Uterus (tissue), 4 donors: ENCODE measurements around the gene TLR8. TPM values are rescaled to one million over a fixed set of nuclear protein-coding genes. Genes with fewer than 3 reads are reported as not detected.

Experiments used
- DNase-seq, 2 donors: peaks; one replicate each; pipeline ENCODE4 v3.0.0-alpha.2; 2019 to 2020
- H3K27ac ChIP-seq, 2 donors: fragments of 200-600 bp; sonication (generic); 1 replicate in 1 of 2; 2 replicates in 1 of 2; pipeline ENCODE4 v1.5.1; 2016 to 2018
- H3K27me3 ChIP-seq, 2 donors: fragments of 200-600 bp; sonication (generic); one replicate each; pipeline ENCODE4 v1.5.1; 2018 to 2019; ENCODE audit warnings: control low read depth in 1 of 2
- H3K36me3 ChIP-seq, 2 donors: fragments of 200-600 bp; sonication (generic); one replicate each; pipeline ENCODE4 v1.5.1; 2019; ENCODE audit warnings: control low read depth in 1 of 2
- H3K4me1 ChIP-seq, 2 donors: fragments of 200-600 bp; sonication (generic); one replicate each; pipeline ENCODE4 v1.5.1; 2018 to 2019; ENCODE audit warnings: control low read depth in 1 of 2
- H3K4me3 ChIP-seq, 2 donors: fragments of 200-600 bp; sonication (generic); 1 replicate in 1 of 2; 2 replicates in 1 of 2; pipeline ENCODE4 v1.5.1; 2018 to 2019; ENCODE audit warnings: mild to moderate bottlenecking in 1 of 2
- H3K9me3 ChIP-seq, 2 donors: fragments of 200-600 bp; sonication (generic); one replicate each; pipeline ENCODE4 v1.5.1; 2019; ENCODE audit warnings: control low read depth in 1 of 2
- POLR2A ChIP-seq, 2 donors: fragments of 450-650 bp; IDR thresholded peaks; one replicate each; pipeline ENCODE4 v1.6.1; 2016; ENCODE audit warnings: antibody characterized with exemption in 2 of 2, mild to moderate bottlenecking in 1 of 2, moderate library complexity in 1 of 2
- intact Hi-C: fragments of 100-400 bp; cut with DNase I; formaldehyde crosslinking; loops from one replicate; pipeline ENCODE4 v1.15.1; 2023; ENCODE audit warnings: low total_unique reads
- total RNA-seq, 4 donors: library from RNA; depleted of rRNA in 3 of 4; stranded (reverse); fragments of >200 nt in 3 of 4; gene quantifications; one replicate each; pipeline versions ENCODE4 v1.1.0 to v1.2.4, GENCODE V29; 2014 to 2023
- TF ChIP-seq, protein P1 (sequence below), 4 experiments: fragments of 200-600 bp in 2 of 4; fragments of 450-650 bp in 2 of 4; sonication (generic) in 2 of 4; IDR thresholded peaks; one replicate each; pipeline ENCODE4 v1.5.1; 2016 to 2019; ENCODE audit warnings: antibody characterized with exemption in 4 of 4, mild to moderate bottlenecking in 2 of 4, moderate library complexity in 1 of 4
- donor health status: DM: yes; HTN: yes; CAD: no.

Gene TLR8
- total RNA-seq, 4 donors from 2014 or later = 0.29 to 0.55 (median 0.55) TPM; not detected in 1

- Histone ChIP-seq H3K4me1 (no peaks in the 10 kb centered on the region), H3K36me3 (no peaks in the 10 kb centered on the region), H3K4me3 (no peak overlapping the region), H3K9me3 (no peaks in the 10 kb centered on the region), H3K27ac (no peak overlapping the region), H3K27me3 (no peaks in the 10 kb centered on the region)
- DNase-seq = no peak
- no peak for TF ChIP-seq POLR2A (IDR thresholded peaks at IDR 0.05)
- TF ChIP-seq, protein P1, sequence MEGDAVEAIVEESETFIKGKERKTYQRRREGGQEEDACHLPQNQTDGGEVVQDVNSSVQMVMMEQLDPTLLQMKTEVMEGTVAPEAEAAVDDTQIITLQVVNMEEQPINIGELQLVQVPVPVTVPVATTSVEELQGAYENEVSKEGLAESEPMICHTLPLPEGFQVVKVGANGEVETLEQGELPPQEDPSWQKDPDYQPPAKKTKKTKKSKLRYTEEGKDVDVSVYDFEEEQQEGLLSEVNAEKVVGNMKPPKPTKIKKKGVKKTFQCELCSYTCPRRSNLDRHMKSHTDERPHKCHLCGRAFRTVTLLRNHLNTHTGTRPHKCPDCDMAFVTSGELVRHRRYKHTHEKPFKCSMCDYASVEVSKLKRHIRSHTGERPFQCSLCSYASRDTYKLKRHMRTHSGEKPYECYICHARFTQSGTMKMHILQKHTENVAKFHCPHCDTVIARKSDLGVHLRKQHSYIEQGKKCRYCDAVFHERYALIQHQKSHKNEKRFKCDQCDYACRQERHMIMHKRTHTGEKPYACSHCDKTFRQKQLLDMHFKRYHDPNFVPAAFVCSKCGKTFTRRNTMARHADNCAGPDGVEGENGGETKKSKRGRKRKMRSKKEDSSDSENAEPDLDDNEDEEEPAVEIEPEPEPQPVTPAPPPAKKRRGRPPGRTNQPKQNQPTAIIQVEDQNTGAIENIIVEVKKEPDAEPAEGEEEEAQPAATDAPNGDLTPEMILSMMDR (IDR thresholded peaks at IDR 0.05) = no peak
- intact Hi-C loops = no loop called here
Observed at GRCh38 chrX:12871257-12871656, 35.2 kb upstream of the TLR8 start.

DNA sequence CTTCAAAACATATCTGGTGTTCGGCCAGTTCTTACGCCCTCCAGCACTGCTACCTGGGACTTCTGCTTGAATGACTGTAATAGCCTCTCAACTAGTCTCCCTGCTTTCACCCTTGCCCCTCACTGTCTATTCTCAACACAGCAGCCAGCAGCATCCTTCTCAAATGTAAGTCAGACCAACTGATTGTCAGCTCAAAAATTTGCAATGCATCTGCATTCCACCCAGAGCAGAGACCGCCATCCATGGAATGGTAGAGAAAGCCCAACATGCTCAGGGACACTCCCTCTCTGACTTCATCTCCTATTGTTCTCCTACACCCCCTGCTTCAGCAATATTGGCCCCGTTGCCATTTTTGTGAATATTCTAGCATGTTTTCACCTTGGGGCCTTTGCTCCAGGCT, 33.7 kb upstream of the TLR8 start:
- intact Hi-C loops = no loop called here
- H3K4me1 ChIP-seq = no peaks in the 10 kb centered on the region
- no peak overlapping the region for H3K27ac ChIP-seq

GRCh38 chrX:12874581-12874980, 31.8 kb upstream of the TLR8 start:
- TF ChIP-seq, protein P1 (IDR thresholded peaks at IDR 0.05) = no peak
- TF ChIP-seq POLR2A (IDR thresholded peaks at IDR 0.05) = no peak

More for the DNA sequence above, 33.7 kb upstream of the TLR8 start:
- H3K9me3 ChIP-seq = no peaks in the 10 kb centered on the region
- H3K36me3 ChIP-seq = no peaks in the 10 kb centered on the region
- no peak for TF ChIP-seq POLR2A (IDR thresholded peaks at IDR 0.05)
- TF ChIP-seq, protein P1 (IDR thresholded peaks at IDR 0.05) = no peak
- no peak for DNase-seq
- H3K27me3 ChIP-seq = no peaks in the 10 kb centered on the region
- no peak overlapping the region for H3K4me3 ChIP-seq

DNA sequence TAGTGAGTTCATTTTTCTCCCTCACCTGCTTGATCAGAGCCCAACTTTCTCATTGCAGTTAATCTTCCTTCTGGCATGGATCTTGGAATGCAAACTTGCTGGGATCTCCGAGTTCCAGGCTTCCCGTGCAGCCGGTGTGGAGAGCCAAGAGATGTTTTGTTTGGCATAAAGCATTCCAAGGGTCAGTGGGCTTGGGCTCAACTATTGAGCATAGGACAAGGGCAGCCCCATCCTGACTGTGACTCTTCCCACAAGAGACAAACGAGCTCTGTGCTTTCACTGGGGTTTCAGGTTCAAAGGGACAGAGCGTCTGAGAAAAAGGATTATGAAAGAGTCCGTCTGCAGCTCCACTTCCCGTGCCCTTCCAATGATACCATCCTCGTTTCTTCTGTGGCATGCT, 29.0 kb upstream of the TLR8 start:
- intact Hi-C loops = no loop called here
- Histone ChIP-seq H3K27ac (no peak overlapping the region), H3K4me3 (no peak overlapping the region), H3K36me3 (no peaks in the 10 kb centered on the region), H3K9me3 (no peaks in the 10 kb centered on the region), H3K27me3 (no peaks in the 10 kb centered on the region), H3K4me1 (no peaks in the 10 kb centered on the region)
- TF ChIP-seq POLR2A (IDR thresholded peaks at IDR 0.05) = no peak
- TF ChIP-seq, protein P1 (IDR thresholded peaks at IDR 0.05) = no peak
- no peak for DNase-seq

More at GRCh38 chrX:12874581-12874980, 31.8 kb upstream of the TLR8 start:
- H3K9me3 ChIP-seq = no peaks in the 10 kb centered on the region
- no peak overlapping the region for H3K4me3 ChIP-seq
- no peak for DNase-seq
- H3K27ac ChIP-seq = no peak overlapping the region
- no peaks in the 10 kb centered on the region for H3K4me1 ChIP-seq
- H3K27me3 ChIP-seq = no peaks in the 10 kb centered on the region
- intact Hi-C loops = no loop called here
- H3K36me3 ChIP-seq = no peaks in the 10 kb centered on the region

GRCh38 chrX:12878536-12878935, 27.9 kb upstream of the TLR8 start:
- H3K9me3 ChIP-seq = no peaks in the 10 kb centered on the region
- H3K36me3 ChIP-seq = no peaks in the 10 kb centered on the region
- intact Hi-C loops = no loop called here
- TF ChIP-seq, protein P1 (IDR thresholded peaks at IDR 0.05) = no peak
- TF ChIP-seq POLR2A (IDR thresholded peaks at IDR 0.05) = no peak
- no peak overlapping the region for H3K4me3 ChIP-seq
- H3K27ac ChIP-seq = no peak overlapping the region
- no peaks in the 10 kb centered on the region for H3K27me3 ChIP-seq
- DNase-seq = no peak
- H3K4me1 ChIP-seq = no peaks in the 10 kb centered on the region
